ENCODE data around the gene TEX47.

The TEX47 gene

GRCh38 chr7:88746126-88746525 is 49.4 kb downstream of the TEX47 start:
- no peak for DNase-seq (ENCODE audit: low read depth)

Data from ELR (cell line).